GM23338 (cell line): Measurements from ENCODE around the gene GPR32. TPM values are rescaled to one million over a fixed set of nuclear protein-coding genes. Genes with fewer than 3 reads are reported as not detected.

Experiments
- ATAC-seq: fragments of 200-7000 bp; cut with Tn5 transposase; 3 replicates; pipeline ENCODE4 v1.9.1; 2020
- DNase-seq: peaks from one replicate; pipeline ENCODE4 v3.0.0-alpha.2; 2015; ENCODE audit warnings: low spot score
- H2AFZ ChIP-seq: fragments of 200-600 bp; sonication (generic); 2 replicates; pipeline ENCODE4 v1.8.0; 2016; ENCODE audit warnings: antibody characterized with exemption, mild to moderate bottlenecking, moderate library complexity
- H3F3A ChIP-seq: fragments of 200-600 bp; sonication (generic); replicated peaks from 2 replicates; pipeline ENCODE4 v1.8.0; 2017; ENCODE audit warnings: antibody characterized with exemption, mixed run types, low read depth
- H3K27ac ChIP-seq: fragments of 200-600 bp; sonication (generic); 2 replicates; pipeline ENCODE4 v1.6.1; 2016; ENCODE audit warnings: low read depth
- H3K27me3 ChIP-seq: fragments of 200-600 bp; sonication (generic); 2 replicates; pipeline ENCODE4 v1.8.0; 2016; ENCODE audit warnings: mild to moderate bottlenecking, mixed run types, moderate library complexity; ENCODE audit not compliant: insufficient read depth
- H3K36me3 ChIP-seq: fragments of 200-600 bp; sonication (generic); 2 replicates; pipeline ENCODE4 v1.8.0; 2016; ENCODE audit warnings: mild to moderate bottlenecking; ENCODE audit not compliant: insufficient read depth
- H3K4me1 ChIP-seq: fragments of 200-600 bp; sonication (generic); 2 replicates; pipeline ENCODE4 v1.8.0; 2016; ENCODE audit warnings: mild to moderate bottlenecking, moderate library complexity; ENCODE audit not compliant: insufficient read depth
- H3K4me2 ChIP-seq: fragments of 200-600 bp; sonication (generic); 2 replicates; pipeline ENCODE4 v1.7.1; 2017; ENCODE audit warnings: mixed run types
- H3K4me3 ChIP-seq: fragments of 200-600 bp; sonication (generic); 2 replicates; pipeline ENCODE4 v1.6.1; 2016; ENCODE audit warnings: mixed run types
- H3K79me2 ChIP-seq: fragments of 200-600 bp; sonication (generic); replicated peaks from 2 replicates; pipeline ENCODE4 v1.8.0; 2017; ENCODE audit warnings: mild to moderate bottlenecking; ENCODE audit not compliant: insufficient read depth
- H3K9me2 ChIP-seq: fragments of 200-600 bp; sonication (generic); 2 replicates; pipeline ENCODE4 v1.8.0; 2017; ENCODE audit not compliant: insufficient read depth
- H4K20me1 ChIP-seq: fragments of 200-600 bp; sonication (generic); replicated peaks from 2 replicates; pipeline ENCODE4 v1.8.0; 2017; ENCODE audit warnings: mild to moderate bottlenecking; ENCODE audit not compliant: insufficient read depth
- H3K27ac Mint-ChIP-seq: 2 replicates; pipeline ENCODE4 v1.8.0; 2020; ENCODE audit warnings: inconsistent platforms, mild to moderate bottlenecking, moderate library complexity, mixed read lengths
- H3K27me3 Mint-ChIP-seq: 3 replicates; pipeline ENCODE4 v1.8.0; 2022; ENCODE audit warnings: low read depth, mild to moderate bottlenecking, moderate library complexity, mixed read lengths, inconsistent platforms; ENCODE audit not compliant: insufficient read depth, poor library complexity
- H3K36me3 Mint-ChIP-seq: 3 replicates; pipeline ENCODE4 v1.8.0; 2021; ENCODE audit warnings: low read depth, mild to moderate bottlenecking, inconsistent platforms, moderate library complexity, mixed read lengths
- H3K4me1 Mint-ChIP-seq: 3 replicates; pipeline ENCODE4 v1.8.0; 2020; ENCODE audit warnings: mild to moderate bottlenecking, inconsistent platforms, mixed read lengths
- H3K4me3 Mint-ChIP-seq: 3 replicates; pipeline ENCODE4 v1.8.0; 2021; ENCODE audit warnings: moderate library complexity, mild to moderate bottlenecking, inconsistent platforms, mixed read lengths
- H3K9me3 Mint-ChIP-seq: 3 replicates; pipeline ENCODE4 v1.8.0; 2020; ENCODE audit warnings: moderate library complexity, mild to moderate bottlenecking, inconsistent platforms, mixed read lengths
- CREB1 ChIP-seq: fragments of 250-450 bp; sonication (Bioruptor Pico); IDR thresholded peaks from 2 replicates; pipeline ENCODE4 v1.5.0; 2020; ENCODE audit warnings: low read depth, mild to moderate bottlenecking, moderate library complexity
- CTCF ChIP-seq, 2 experiments: fragments of 200-600 bp in 1 of 2; sonication (generic) in 1 of 2; conservative IDR thresholded peaks; 2 replicates each; pipeline versions ENCODE4 v1.5.1 to v1.6.1; 2016 to 2017; ENCODE audit warnings: antibody characterized with exemption in 2 of 2, low read depth in 2 of 2, mild to moderate bottlenecking in 2 of 2, moderate library complexity in 1 of 2
- EZH2phosphoT487 ChIP-seq: fragments of 200-600 bp; sonication (generic); IDR thresholded peaks from one replicate; pipeline ENCODE4 v1.8.1; 2018; ENCODE audit warnings: antibody characterized with exemption; ENCODE audit not compliant: unreplicated experiment
- NANOG ChIP-seq: IDR thresholded peaks from 2 replicates; pipeline ENCODE4 v1.6.1; 2016; ENCODE audit warnings: antibody characterized with exemption, borderline replicate concordance
- POLR2AphosphoS5 ChIP-seq: IDR thresholded peaks from 2 replicates; pipeline ENCODE4 v1.6.1; 2016; ENCODE audit warnings: antibody characterized with exemption, low read depth
- ZNF114 ChIP-seq: fragments of 250-450 bp; sonication (Bioruptor Pico); IDR thresholded peaks from 2 replicates; pipeline ENCODE4 v1.5.0; 2020; ENCODE audit warnings: mild to moderate bottlenecking, moderate library complexity
- ZNF331 ChIP-seq: fragments of 250-450 bp; sonication (Bioruptor Pico); IDR thresholded peaks from 2 replicates; pipeline ENCODE4 v1.5.0; 2020; ENCODE audit warnings: low read depth, mild to moderate bottlenecking, moderate library complexity
- ZNF462 ChIP-seq: fragments of 250-450 bp; sonication (Bioruptor Pico); IDR thresholded peaks from 2 replicates; pipeline ENCODE4 v1.5.0; 2020; ENCODE audit warnings: mild to moderate bottlenecking, moderate library complexity
- polyA plus RNA-seq: library from polyadenylated mRNA; unstranded; fragments of >200 nt; fragmentation: Nextera tagmentation; extraction: Ambion mirVana; gene quantifications from 2 replicates; pipeline ENCODE4 v1.2.1, GENCODE V29; 2016
- total RNA-seq: library from RNA; depleted of rRNA; stranded (reverse); fragments of >200 nt; shearing (Covaris generic); gene quantifications from 2 replicates; pipeline ENCODE4 v1.2.3, GENCODE V29; 2014

The GPR32 gene
- total and polyA plus RNA-seq, 2 experiments from 2014 or later = not detected

GRCh38 chr19:50794074-50794875 is 24.0 kb downstream of the GPR32 start (continued):
- no peak for TF ChIP-seq ZNF462
- TF ChIP-seq EZH2phosphoT487 = no peak
- TF ChIP-seq NANOG = no peak
- TF ChIP-seq ZNF331 (CRISPR knock-in tag) = no peak
- TF ChIP-seq ZNF114 (CRISPR knock-in tag) = no peak
- TF ChIP-seq POLR2AphosphoS5 = no peak

GRCh38 chr19:50794876-50795663 is 24.8 kb downstream of the GPR32 start:
- Mint-ChIP-seq H3K9me3 (peaks cover 6% of the 10 kb centered on the region), H3K4me1 (peaks cover 7% of the 10 kb centered on the region; the same call in 2 of the 3 replicates), H3K4me3 (no peak overlapping the region), H3K27me3 (peaks cover 32% of the 10 kb centered on the region), H3K36me3 (peaks cover 42% of the 10 kb centered on the region), H3K27ac (peak overlapping the region; percentile 89; the same call in 1 of the 2 replicates)
- Histone ChIP-seq H3K79me2 (peaks cover 9% of the 10 kb centered on the region), H3F3A (peaks cover 44% of the 10 kb centered on the region), H3K27ac (peak overlapping the region; percentile 90; the same call in 1 of the 2 replicates), H3K4me1 (peaks cover 9% of the 10 kb centered on the region), H3K9me2 (no peaks in the 10 kb centered on the region), H3K4me2 (0 out of 2 replicates have a peak overlapping the region, but pooled peaks have one; percentile 14), H3K4me3 (no peak overlapping the region), H2AFZ (no peak overlapping the region), H3K36me3 (peaks cover 10% of the 10 kb centered on the region; the same call in 1 of the 2 replicates), H4K20me1 (peaks cover 45% of the 10 kb centered on the region), H3K27me3 (no peaks in the 10 kb centered on the region)
- TF ChIP-seq POLR2AphosphoS5 = peak; percentile 63
- peak; percentile 43 to 44 for TF ChIP-seq CTCF (conservative IDR thresholded peaks at IDR 0.05; ENCODE audit: low read depth in 2 of 2)
- TF ChIP-seq EZH2phosphoT487 = no peak
- TF ChIP-seq CREB1 (CRISPR knock-in tag) = no peak
- TF ChIP-seq NANOG = no peak
- DNase-seq = peak; percentile 67
- ATAC-seq = peak; percentile 29
